Gastrocnemius medialis (tissue), 4 donors: ENCODE results near the gene RTP5. TPM values are rescaled to one million over a fixed set of nuclear protein-coding genes. Genes with fewer than 3 reads are reported as not detected.

Experiments
- ATAC-seq, 2 donors: fragments of 150-250 bp; one replicate each; pipeline ENCODE4 v1.9.1; 2016
- DNase-seq, 2 donors: peaks; one replicate each; pipeline ENCODE4 v3.0.0-alpha.2; 2019
- H3K27ac ChIP-seq, 4 donors: fragments of 200-600 bp; sonication (generic); 1 replicate in 1 of 4; 2 replicates in 3 of 4; pipeline ENCODE4 v1.5.1; 2016 to 2018; ENCODE audit warnings: mild to moderate bottlenecking in 2 of 4, moderate library complexity in 1 of 4
- H3K27me3 ChIP-seq, 3 donors: fragments of 200-600 bp; sonication (generic) in 2 of 3; 1 replicate in 1 of 3; 2 replicates in 2 of 3; pipeline versions ENCODE4 v1.5.1 to v1.6.0; 2016 to 2019; ENCODE audit warnings: mild to moderate bottlenecking in 1 of 3, moderate library complexity in 1 of 3
- H3K36me3 ChIP-seq, 2 donors: fragments of 200-600 bp; sonication (generic) in 1 of 2; one replicate each; pipeline ENCODE4 v1.5.1; 2017 to 2018
- H3K4me1 ChIP-seq, 2 donors: fragments of 200-600 bp; sonication (generic) in 1 of 2; one replicate each; pipeline ENCODE4 v1.5.1; 2016 to 2017; ENCODE audit warnings: mild to moderate bottlenecking in 2 of 2
- H3K4me3 ChIP-seq, 4 donors: fragments of 200-600 bp; sonication (generic) in 3 of 4; 1 replicate in 1 of 4; 2 replicates in 3 of 4; pipeline ENCODE4 v1.5.1; 2016 to 2019; ENCODE audit warnings: mild to moderate bottlenecking in 2 of 4
- H3K9me3 ChIP-seq, 3 donors: fragments of 200-600 bp; sonication (generic) in 2 of 3; 1 replicate in 1 of 3; 2 replicates in 2 of 3; pipeline ENCODE4 v1.5.1; 2016 to 2019
- CTCF ChIP-seq, 5 experiments: fragments of 450-650 bp in 3 of 5; fragments of 200-600 bp in 2 of 5; sonication (generic) in 2 of 5; IDR thresholded peaks in 4 of 5; conservative IDR thresholded peaks in 1 of 5; 1 replicate in 4 of 5; 2 replicates in 1 of 5; pipeline ENCODE4 v1.5.1; 2016 to 2019; ENCODE audit warnings: antibody characterized with exemption in 5 of 5, mild to moderate bottlenecking in 3 of 5, moderate library complexity in 3 of 5
- POLR2A ChIP-seq, 2 donors: fragments of 450-650 bp; IDR thresholded peaks; one replicate each; pipeline ENCODE4 v1.6.1; 2017; ENCODE audit warnings: antibody characterized with exemption in 2 of 2, mild to moderate bottlenecking in 2 of 2, moderate library complexity in 2 of 2
- in situ Hi-C, 4 donors: fragments of 200-750 bp; cut with MboI; loops; one replicate each; pipeline versions ENCODE4 v1.15.0 to v1.8.0; 2017; ENCODE audit warnings: low sequenced_read_pairs in 4 of 4
- intact Hi-C: fragments of 100-400 bp; cut with DNase I; formaldehyde crosslinking; loops from one replicate; pipeline ENCODE4 v1.15.1; 2023; ENCODE audit warnings: low total_unique reads
- total RNA-seq, 4 donors: library from RNA; depleted of rRNA; stranded (reverse); fragments of >200 nt; gene quantifications; one replicate each; pipeline versions ENCODE4 v1.1.0 to v1.2.3, GENCODE V29; 2016

Gene RTP5
- total RNA-seq, 4 donors from 2014 or later: not detected

DNA sequence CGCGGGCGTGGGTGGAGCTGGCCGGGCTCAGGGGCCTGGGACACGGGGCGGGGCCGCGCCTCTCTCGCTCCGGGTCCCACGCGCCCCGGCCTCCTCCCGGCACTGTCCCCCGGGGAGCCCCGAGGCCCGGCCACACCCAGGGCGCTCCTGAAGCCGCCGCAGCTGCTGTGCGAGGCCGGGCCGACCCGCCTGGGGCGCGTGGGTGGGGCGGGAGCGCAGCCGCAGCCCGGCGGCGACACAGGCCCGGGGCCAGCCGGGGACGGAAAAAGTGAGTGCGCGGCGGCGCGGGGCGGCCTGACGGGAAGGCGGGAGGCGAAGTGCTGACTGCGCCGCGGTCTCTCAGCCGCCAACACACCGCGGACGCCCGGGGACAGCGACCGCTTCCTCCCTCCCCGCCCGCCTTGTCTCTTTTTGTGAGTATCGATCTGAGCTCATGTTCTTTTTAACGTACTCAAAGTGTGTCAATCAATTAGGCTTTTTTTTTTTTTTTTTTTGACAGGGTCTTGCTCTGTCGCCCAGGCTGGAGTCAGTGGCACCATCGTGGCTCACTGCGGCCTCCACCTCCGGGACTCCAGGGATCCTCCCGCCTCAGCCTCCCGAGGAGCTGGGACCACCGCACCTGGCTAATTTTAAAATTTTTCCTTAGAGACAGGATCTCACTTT is 25.3 kb upstream of the RTP5 start:
- in situ Hi-C loops: no loop called here
- DNase-seq (peak; percentile 25 to 59), ATAC-seq (peak; percentile 62 to 81)
- TF ChIP-seq CTCF (IDR thresholded peaks at IDR 0.05 in 4 of 5, conservative IDR thresholded peaks at IDR 0.05 in 1 of 5) (peak in 1 of 5 experiments; percentile 19), POLR2A (IDR thresholded peaks at IDR 0.05) (no peak)
- Histone ChIP-seq H3K27ac (peak overlapping the region in 3 of 4 donors; percentile 35 to 44 (median 35)), H3K9me3 (no peaks in the 10 kb centered on the region), H3K36me3 (no peaks in the 10 kb centered on the region), H3K4me1 (no peaks in the 10 kb centered on the region), H3K4me3 (peak overlapping the region; percentile 42 to 56 (median 46)), H3K27me3 (peaks cover 0 to 4% (median 3%) of the 10 kb centered on the region in 3 donors)
- intact Hi-C loops: no loop called here

DNA sequence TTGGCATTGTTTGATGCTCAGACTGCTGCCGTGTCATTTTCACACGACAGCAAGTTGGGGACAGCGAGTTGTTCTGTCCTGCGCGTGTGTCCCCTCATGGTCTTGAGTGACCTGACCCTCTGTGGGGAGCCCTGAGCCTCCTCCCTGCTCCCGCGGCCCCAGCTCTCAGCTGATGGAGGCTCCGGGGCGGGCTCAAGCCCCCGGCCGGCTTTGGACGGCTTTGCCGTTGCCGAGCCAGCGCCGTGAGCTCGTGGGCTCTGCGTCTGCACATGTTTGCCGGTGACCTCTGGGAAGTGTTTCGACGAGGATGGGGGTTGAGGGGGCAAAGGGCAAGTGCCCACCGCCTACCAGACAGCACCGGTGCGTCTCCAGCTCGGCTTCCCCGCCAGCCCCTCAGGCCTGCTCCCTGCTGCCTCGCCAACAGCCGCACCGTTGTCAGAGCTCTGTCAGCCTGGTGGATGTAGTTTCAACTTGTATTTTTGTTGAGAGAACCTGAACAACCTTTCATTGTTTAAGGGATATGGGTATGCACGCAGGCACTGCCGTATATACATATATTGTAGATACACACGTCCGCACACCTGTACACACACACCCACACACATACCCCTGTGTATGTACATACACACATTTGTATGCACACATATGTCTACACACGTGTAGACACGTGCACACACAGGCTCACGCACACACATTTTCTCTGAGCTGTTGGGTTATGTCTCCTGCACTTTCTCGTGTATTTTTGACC is 24.5 kb upstream of the RTP5 start:
- Histone ChIP-seq H3K9me3 (no peaks in the 10 kb centered on the region), H3K4me3 (peak overlapping the region in 2 of 4 donors; percentile 42 to 44), H3K27me3 (peaks cover 0 to 4% (median 3%) of the 10 kb centered on the region in 3 donors), H3K27ac (no peak overlapping the region), H3K4me1 (no peaks in the 10 kb centered on the region), H3K36me3 (no peaks in the 10 kb centered on the region)
- DNase-seq (no peak), ATAC-seq (no peak)
- intact Hi-C loops: no loop called here
- no peak for TF ChIP-seq CTCF (IDR thresholded peaks at IDR 0.05 in 4 of 5, conservative IDR thresholded peaks at IDR 0.05 in 1 of 5)
- in situ Hi-C loops: no loop called here

- no peak overlapping the region for H3K27ac ChIP-seq
- H3K27me3 ChIP-seq: peaks cover 0 to 4% (median 3%) of the 10 kb centered on the region in 3 donors
- in situ Hi-C loops (no loop called here), intact Hi-C loops (no loop called here)
- no peak for ATAC-seq
- DNase-seq: no peak
- no peak for TF ChIP-seq POLR2A (IDR thresholded peaks at IDR 0.05)
- no peak for TF ChIP-seq CTCF (IDR thresholded peaks at IDR 0.05 in 4 of 5, conservative IDR thresholded peaks at IDR 0.05 in 1 of 5)
- H3K4me1 ChIP-seq: no peaks in the 10 kb centered on the region
- no peaks in the 10 kb centered on the region for H3K36me3 ChIP-seq
- H3K4me3 ChIP-seq: no peak overlapping the region
- H3K9me3 ChIP-seq: no peaks in the 10 kb centered on the region
These were observed 23.1 kb upstream of the RTP5 start for GRCh38 chr2:241846406-241846805.

DNA sequence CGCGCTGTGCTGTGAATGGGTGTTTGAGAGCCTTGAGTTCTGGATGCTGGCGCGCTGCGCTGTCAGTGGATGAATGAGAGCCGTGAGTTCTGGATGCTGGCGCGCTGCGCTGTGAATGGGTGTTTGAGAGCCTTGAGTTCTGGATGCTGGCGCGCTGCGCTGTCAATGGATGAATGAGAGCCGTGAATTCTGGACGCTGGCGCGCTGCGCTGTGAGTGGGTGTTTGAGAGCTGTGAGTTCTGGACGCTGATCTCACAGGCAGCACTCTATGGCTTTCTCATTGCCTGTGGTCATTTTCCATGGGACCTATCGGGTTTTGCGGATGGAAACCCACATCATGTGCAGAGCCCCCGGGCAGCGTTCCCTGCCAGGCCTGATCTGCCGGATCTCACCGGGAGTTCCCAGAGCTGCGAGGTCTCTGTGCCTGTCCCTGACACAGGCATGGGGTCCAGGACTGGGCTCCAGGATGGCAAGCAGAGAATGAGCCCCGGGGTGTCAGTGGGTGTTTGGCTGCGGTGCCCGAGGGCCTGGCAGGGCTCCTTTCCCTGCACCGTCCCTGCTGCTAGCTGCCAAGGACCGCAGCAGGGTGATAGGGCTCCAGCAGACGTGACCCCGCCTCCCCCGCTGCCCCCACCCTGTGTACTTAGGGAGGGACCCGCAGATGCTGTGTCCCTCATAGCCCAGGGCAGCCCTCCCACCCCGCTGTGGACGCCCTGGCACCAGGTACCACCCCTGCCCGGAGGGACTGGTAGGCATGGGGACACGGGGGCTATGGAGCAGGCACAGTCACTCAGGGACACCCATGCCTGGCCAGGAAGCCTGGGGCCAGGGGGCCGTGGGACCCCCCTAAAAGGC is 20.5 kb upstream of the RTP5 start:
- TF ChIP-seq CTCF (IDR thresholded peaks at IDR 0.05 in 4 of 5, conservative IDR thresholded peaks at IDR 0.05 in 1 of 5) (no peak), POLR2A (IDR thresholded peaks at IDR 0.05) (no peak)
- intact Hi-C loops: no loop called here
- Histone ChIP-seq H3K4me3 (no peak overlapping the region), H3K36me3 (no peaks in the 10 kb centered on the region), H3K27ac (no peak overlapping the region), H3K9me3 (no peaks in the 10 kb centered on the region), H3K27me3 (peaks cover 0 to 4% (median 3%) of the 10 kb centered on the region in 3 donors), H3K4me1 (no peaks in the 10 kb centered on the region)
- in situ Hi-C loops: no loop called here
- ATAC-seq: no peak
- no peak for DNase-seq
